ENCODE data around the gene ABI3BP.
"Not testable (repeated sequence)": the region's sequence is repeated elsewhere in the genome, so short reads cannot be mapped to it uniquely, and the experiment has no call there.

The ABI3BP gene

GRCh38 chr3:100981164-100981911 lies 11.9 kb downstream of the ABI3BP start:
- DNase-seq (ENCODE audit: low read depth in 2 of 2), result no peak

GRCh38 chr3:100978011-100978659 lies 15.1 kb downstream of the ABI3BP start:
- DNase-seq (ENCODE audit: low read depth in 2 of 2), result no peak

GRCh38 chr3:100976611-100977010 lies 16.6 kb downstream of the ABI3BP start:
- DNase-seq (ENCODE audit: low read depth in 2 of 2), result no peak

GRCh38 chr3:100975714-100976113 lies 17.5 kb downstream of the ABI3BP start:
- DNase-seq (ENCODE audit: low read depth in 2 of 2), result no peak

GRCh38 chr3:100973594-100973993 lies 19.6 kb downstream of the ABI3BP start:
- no peak for DNase-seq (ENCODE audit: low read depth in 2 of 2)

- DNase-seq (ENCODE audit: low read depth in 2 of 2), result no peak
Measured at GRCh38 chr3:100972867-100973266, 20.4 kb downstream of the ABI3BP start.

- no peak for DNase-seq (ENCODE audit: low read depth in 2 of 2)
Measured at GRCh38 chr3:100972301-100972844, 20.8 kb downstream of the ABI3BP start.

GRCh38 chr3:100971798-100972197 lies 21.4 kb downstream of the ABI3BP start:
- no peak for DNase-seq (ENCODE audit: low read depth in 2 of 2)

GRCh38 chr3:100970477-100970990 lies 22.7 kb downstream of the ABI3BP start:
- no peak for DNase-seq (ENCODE audit: low read depth in 2 of 2)

- DNase-seq (ENCODE audit: low read depth in 2 of 2), result no peak
Measured at GRCh38 chr3:100968932-100969906, 24.0 kb downstream of the ABI3BP start.

GRCh38 chr3:100966807-100967206 lies 26.4 kb downstream of the ABI3BP start:
- DNase-seq (ENCODE audit: low read depth in 2 of 2), result no peak

- no peak for DNase-seq (ENCODE audit: low read depth in 2 of 2)
Measured at GRCh38 chr3:100966049-100966491, 27.2 kb downstream of the ABI3BP start.

- DNase-seq (ENCODE audit: low read depth in 2 of 2), result no peak
Measured at GRCh38 chr3:100963041-100963440, 30.2 kb downstream of the ABI3BP start.

GRCh38 chr3:100957261-100957986 lies 35.8 kb downstream of the ABI3BP start:
- no peak for DNase-seq (ENCODE audit: low read depth in 2 of 2)

- no peak for DNase-seq (ENCODE audit: low read depth in 2 of 2)
Measured at GRCh38 chr3:100956276-100956675, 36.9 kb downstream of the ABI3BP start.

GRCh38 chr3:100954990-100955389 lies 38.2 kb downstream of the ABI3BP start:
- no peak for DNase-seq (ENCODE audit: low read depth in 2 of 2)

GRCh38 chr3:100954199-100954935 lies 38.9 kb downstream of the ABI3BP start:
- DNase-seq (ENCODE audit: low read depth in 2 of 2), result no peak

- DNase-seq (ENCODE audit: low read depth in 2 of 2), result no peak
Measured at GRCh38 chr3:100953103-100953502, 40.1 kb downstream of the ABI3BP start.

GRCh38 chr3:100947119-100947518 lies 46.1 kb downstream of the ABI3BP start:
- DNase-seq (ENCODE audit: low read depth in 2 of 2), result no peak

GRCh38 chr3:100946096-100946495 lies 47.1 kb downstream of the ABI3BP start:
- not testable (repeated sequence) for DNase-seq (ENCODE audit: low read depth in 2 of 2)

Data from activated CD8-positive, alpha-beta memory T cell treated with anti-CD3 and anti-CD28 coated beads for 4 hours (primary cell).